NCI-H2196 (cell line): ENCODE data around the gene SLC8A3.
A peak's percentile ranks its signal among the peaks of the same experiment; 100 is the strongest.
"Not testable (repeated sequence)": the region's sequence is repeated elsewhere in the genome, so short reads cannot be mapped to it uniquely, and the experiment has no call there.

Experiments
- DNase-seq: peaks from one replicate; lab custom pipeline; 2025; ENCODE audit not compliant: unreplicated experiment; lab: John Stamatoyannopoulos, UW

SLC8A3 gene

GRCh38 chr14:70188659-70189455 is at the start of gene SLC8A3:
SLC8A3 (minus strand) TSS chr14:70188951; CDS start chr14:70168422, 20,529 bp downstream.
- peak; percentile 29 for DNase-seq

DNA sequence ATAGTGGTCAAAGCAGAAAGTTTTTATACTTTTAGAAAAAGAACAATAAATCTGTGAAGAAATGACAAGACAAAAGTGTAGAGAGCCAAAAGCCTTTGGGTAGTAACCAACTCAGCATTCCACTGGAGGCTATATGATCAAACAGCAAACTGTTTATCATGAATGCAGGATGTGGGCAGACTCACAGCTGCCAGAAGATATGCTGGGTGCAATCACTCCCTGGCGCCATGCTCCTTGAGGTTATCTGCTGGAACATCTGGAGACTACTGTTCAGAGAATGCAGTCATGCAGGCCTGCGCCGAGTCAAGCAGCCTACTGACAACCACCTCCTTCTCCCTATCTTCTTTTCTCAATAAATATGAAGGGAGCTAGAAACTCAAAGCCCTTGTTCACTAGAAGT is 49.0 kb upstream of the SLC8A3 start:
- no peak for DNase-seq

DNA sequence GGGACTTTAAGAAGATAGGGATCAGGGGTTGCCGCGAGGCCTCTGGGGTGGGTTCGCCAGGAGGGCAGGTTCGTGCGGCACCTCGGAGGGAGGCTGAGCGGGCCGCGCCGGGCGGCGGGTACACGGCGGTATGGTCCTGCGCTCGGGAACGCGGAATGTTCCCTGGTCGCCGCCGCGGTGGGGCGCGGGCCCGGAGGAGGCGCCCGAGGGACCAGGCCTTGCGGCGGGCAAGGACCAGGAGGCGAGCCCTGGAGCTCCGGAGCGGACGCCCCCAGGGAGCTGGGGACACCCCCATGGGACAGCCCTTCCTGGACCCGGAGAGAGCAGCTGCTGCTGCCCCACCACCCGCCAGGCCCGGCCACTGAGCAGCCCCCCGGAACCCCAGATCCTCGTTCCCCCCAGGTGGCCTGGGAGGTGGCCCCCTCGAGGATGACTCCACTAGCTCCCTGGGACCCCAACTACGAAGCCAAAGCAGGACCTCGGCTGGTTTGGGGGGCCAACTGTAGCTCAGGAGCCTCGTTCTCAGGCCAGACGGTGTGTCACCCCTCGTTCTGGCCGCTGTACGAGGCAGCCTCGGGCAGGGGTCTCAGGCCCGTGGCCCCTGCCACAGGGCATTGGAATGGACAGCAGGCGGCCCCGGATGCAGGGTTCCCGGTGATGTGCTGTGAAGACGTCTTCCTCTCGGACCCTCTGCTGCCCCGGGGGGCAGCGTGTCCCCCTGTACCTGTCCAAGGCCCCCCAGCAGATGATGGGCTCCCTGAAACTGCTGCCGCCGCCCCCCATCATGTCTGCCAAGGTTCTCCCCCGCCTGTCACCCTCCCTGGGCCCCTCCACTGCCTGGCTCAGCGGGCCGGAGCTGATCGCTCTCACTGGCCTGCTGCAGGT is 45.6 kb upstream of the SLC8A3 start:
- no peak for DNase-seq

DNA sequence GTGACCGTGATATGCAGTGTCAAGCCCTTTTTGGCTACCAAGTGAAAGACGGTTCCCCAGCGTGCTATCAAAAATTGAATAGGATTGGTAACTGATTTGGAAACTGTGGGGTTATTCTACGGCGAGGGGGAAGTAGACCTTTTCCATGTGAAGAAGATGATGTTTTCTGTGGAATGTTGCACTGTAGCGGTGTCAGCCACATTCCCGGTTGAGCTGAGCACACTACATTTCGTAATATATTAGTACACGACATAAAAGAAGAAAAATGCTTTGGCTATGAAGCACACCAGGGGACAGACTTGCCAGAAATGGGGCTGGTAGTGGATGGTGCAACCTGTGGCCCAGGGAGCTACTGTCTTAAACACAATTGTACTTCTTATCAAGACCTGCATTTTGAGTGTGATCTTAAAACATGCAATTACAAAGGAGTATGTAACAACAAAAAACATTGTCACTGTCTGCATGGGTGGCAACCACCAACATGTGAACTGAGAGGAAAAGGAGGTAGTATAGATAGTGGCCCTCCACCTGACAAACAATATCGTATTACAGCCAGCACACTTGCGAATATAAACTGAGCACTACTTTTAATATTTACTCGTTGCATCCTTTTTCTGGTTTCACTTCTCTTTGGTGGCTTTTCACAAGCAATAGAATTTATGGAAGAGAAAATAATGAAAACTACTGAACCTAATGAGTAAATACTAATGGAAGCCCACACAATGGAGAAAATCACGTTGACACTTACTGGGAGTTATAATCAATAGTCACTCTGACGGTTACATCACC is 43.2 kb upstream of the SLC8A3 start:
- DNase-seq, result not testable (repeated sequence)

DNA sequence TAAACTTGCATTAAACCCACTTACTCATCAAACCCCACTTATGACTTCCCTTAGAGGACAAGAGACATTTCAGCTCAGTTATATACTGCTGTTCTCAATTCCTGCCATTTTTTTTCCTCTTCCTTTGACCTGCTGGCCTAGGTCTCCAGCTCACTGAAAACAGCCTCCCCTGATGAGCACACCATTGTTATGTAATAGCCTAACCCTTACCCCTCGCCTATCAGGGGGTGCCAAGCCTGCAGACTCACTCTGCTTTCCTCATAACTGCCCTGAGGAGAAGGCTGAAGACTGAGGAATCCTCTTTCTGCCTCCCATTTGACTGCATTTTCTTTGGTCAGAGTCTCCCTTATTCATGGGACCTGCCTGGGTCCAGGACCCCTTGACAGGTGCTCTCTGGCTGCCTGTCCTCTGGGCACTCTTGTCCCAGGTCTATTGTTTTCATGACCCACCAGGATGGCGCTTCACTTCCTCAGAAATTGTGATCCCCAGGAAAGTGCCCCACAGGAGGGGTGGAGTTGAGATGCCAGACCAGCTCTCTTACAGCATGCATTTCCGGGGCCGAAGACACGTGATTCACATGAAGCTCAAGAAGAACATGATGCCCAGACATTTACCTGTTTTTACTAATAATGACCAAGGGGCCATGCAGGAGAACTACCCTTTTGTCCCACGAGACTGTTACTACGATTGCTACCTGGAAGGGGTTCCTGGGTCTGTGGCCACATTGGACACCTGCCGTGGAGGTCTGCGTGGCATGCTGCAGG is 41.3 kb upstream of the SLC8A3 start:
- not testable (repeated sequence) for DNase-seq

DNA sequence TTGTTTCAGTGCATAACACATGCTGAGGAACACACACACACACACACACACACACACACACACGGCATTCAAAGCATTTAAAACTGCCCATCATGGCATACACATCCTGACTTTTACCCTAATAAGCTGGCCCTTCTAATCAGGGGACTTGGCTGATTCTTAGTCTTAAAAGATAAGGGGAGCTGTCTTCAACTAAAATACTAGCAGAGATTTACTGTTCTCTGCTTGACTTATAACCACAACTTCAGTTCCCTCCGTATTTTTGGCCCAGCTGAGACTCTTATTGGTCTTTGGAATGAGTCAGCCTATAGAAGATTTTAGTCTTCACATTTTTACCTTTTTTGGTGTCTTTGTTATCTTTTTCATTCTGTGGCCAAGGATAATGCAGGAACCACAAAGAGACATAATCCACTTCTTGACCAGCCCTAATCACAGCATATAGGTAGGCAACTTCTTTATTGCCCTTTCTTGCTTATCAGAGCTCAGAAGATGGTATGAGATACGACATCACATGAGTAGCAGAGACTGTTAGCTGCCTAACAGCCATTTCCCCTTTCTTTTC is 25.1 kb upstream of the SLC8A3 start:
- no peak for DNase-seq

DNA sequence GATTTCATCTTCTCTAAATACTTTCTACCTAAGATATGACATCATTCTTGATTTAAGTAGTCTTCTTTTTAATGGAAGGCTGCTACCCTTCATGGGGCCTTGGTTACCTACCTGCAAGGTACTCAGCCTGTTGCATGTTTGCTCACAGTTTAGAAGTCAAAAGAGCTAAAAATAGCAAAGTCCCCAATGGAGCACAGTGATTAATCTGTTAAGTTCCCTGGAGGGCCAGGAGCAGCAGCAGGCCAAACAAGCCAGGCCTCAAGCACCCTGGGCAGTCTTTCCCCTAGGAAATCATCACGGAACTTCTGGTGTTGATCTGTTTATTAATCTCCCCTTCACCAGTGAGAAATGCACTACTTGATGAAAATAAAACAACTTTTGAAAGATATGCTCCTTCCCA is 24.0 kb upstream of the SLC8A3 start:
- no peak for DNase-seq

DNA sequence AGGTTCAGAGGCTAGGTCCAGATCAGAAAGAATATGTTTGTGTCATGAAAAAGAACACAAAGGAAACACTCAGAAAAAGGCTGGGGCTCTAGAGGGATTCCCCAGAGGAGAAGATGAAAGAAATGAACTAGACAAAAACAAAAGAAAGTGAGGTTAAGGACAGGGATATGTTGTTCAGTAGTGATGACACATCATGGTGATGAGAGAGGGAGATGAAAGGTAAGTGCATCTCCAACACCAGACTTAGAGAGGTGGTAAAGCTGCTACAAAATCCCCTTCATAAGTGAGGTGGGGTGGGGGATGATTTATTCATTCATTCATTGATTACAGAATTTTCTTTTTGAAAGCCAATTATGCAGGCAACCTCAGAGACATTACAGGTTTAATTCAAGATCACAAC is 19.6 kb upstream of the SLC8A3 start:
- DNase-seq, result no peak

DNA sequence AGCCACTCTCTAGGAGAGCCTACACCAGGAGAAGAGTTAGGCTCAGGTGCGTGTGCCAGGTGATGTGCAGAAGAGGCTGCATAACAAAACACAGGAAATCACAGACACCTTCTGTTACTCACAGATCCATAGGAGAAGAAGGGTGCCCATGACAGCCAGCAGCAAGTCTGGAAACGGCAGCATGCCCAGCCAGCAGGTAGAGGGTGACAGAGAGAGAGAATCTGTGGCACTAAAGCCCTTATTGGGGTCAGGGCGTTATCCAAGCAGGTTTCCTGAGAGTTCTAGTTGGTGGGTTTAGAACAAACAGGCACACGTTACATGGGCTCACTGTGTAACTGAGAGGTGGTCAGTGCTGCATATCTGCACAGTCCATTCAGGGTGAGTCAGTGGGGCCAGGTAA is 14.9 kb upstream of the SLC8A3 start:
- no peak for DNase-seq

DNA sequence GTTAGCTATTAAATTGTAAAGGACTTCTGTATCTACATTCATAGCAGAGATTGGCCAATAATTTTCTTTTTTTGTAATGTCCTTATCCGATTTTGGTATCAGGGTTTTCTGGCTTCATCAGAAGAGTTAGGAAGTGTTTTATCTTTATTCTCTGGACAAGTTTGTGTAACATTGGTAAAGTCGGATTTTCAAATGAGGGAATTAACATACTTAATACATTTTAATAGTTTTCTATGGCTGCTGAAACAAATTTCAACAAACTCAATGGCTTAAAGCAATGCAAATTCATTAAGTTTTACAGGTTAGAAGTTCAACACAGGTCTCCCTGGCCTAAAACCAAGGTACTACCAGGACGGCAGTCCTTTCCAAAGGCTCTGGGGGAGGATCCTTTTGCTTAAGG is 13.2 kb upstream of the SLC8A3 start:
- DNase-seq, result no peak

- no peak for DNase-seq
Observed at GRCh38 chr14:70193396-70193795, 4.6 kb upstream of the SLC8A3 start.

DNA sequence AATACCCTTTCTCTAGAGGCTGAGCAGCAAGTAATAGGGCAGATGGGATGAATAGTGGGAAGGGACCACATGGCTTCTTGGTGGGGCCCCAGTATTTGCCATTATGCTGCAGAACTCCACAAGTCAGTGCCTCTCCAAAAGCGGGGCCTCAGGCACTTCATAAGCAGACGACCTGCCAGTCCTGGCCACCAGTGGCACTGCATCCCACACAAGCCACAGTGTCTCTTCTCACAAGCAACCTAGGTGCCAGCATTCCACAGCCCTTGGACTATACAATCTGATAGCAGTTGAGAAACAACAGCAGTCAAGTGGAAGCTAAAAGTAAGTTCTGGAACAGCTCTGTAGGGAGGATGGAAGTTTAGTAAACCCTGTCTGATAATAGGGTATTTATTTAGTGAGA is 4.2 kb upstream of the SLC8A3 start:
- no peak for DNase-seq

GRCh38 chr14:70190156-70190555 is 1.4 kb upstream of the SLC8A3 start:
- DNase-seq, result no peak

GRCh38 chr14:70189456-70190077 is 816 bp upstream of the SLC8A3 start:
- no peak for DNase-seq

DNA sequence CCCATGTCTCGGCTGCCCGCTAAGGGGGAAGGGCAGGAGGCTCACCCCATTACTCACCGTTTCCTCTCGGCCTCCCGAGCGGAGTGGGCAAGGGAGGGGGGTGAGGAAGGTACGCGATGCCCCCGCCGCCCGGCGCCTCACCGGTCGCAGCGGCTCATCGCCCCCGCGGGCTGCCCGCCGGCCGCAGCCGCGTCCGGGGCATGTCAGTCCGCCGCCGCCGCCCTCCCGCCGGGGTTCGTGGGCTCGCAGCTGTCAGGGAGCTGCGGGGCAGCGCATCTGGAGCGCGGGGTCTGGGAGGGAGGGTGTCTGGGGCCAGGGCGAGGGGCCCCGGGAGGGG is 461 bp downstream of the SLC8A3 start:
- DNase-seq, result no peak

DNA sequence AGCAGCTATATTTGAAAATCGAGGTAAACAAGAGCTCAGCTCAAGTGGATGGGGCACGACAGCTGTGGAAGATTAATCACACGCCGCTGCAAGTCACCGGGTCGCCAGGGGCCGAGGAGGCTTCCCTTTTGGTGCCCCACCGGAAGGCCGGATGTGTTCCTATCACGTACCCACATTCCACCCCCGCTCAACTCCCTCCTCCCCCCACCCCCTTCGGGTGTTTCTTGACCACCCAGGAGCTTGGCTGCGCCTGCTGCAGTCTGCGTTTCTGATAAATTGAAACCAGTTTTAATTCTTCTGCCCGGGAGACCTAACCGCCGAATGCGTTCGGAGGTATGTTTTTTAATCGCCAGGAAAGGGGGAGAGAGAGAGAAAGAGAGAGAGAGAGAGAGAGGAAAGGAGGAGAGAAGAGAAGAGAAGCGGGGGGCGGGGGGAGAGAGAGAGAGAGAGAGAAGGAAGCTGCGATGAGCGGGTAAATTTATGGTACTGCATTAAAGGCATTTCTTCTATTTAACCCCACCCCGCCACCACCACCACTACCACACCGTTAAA is 1.8 kb downstream of the SLC8A3 start:
- DNase-seq, result no peak

GRCh38 chr14:70183991-70184390 is 4.8 kb downstream of the SLC8A3 start:
- no peak for DNase-seq

DNA sequence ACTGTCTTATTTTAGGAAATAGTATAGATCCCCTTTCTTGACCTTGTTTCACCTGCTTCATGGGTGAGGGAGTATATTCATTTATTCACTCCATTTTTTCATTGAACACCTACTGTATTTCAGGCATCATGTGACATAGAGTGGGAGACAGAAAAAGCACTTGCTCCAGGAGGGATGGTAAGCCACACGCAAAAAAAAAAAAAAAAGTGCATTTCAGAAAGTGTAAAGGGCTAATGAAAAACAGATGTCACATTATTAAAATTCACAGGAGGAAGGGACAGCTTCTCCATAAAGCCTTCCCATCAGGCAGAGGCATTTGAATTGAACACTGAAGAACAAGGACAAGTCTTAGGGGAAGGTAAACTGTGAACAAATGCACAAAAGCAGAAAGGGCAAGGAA is 7.5 kb downstream of the SLC8A3 start:
- DNase-seq, result no peak

DNA sequence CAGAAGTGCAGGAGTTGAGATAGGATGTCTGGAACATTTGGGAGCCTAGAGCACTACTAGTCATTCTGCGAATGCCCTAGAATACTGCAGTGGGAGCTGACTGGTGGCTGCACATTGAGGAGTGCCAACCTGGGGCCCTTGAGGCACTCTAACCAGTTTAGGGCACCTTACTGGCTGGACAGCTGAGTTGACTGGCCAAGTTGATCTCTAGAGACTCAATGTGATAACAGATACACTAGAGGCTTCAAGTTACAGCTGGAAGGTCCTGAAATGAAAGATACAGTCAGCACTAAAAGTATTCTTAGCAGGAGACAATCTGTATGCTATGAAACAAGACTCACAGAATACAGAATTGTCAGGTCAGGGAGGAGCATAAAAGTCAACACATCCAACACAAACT is 8.0 kb downstream of the SLC8A3 start:
- no peak for DNase-seq
